Lower leg skin (tissue), 3 donors: Measurements from ENCODE around the gene SERPINI1.

Experiments used
- CTCF ChIP-seq, 3 donors: fragments of 450-650 bp; IDR thresholded peaks; one replicate each; pipeline ENCODE4 v1.5.1; 2016; ENCODE audit warnings: antibody characterized with exemption in 3 of 3, mild to moderate bottlenecking in 3 of 3, moderate library complexity in 2 of 3
- POLR2A ChIP-seq, 2 donors: fragments of 450-650 bp; IDR thresholded peaks; one replicate each; pipeline ENCODE4 v1.6.1; 2016 to 2017; ENCODE audit warnings: antibody characterized with exemption in 2 of 2, mild to moderate bottlenecking in 1 of 2, moderate library complexity in 1 of 2

- TF ChIP-seq POLR2A (IDR thresholded peaks at IDR 0.05) (no peak), CTCF (IDR thresholded peaks at IDR 0.05) (no peak)
These were observed 116.2 kb downstream of the SERPINI1 start for GRCh38 chr3:167851749-167852148.
